IMR-90 (cell line): ENCODE data around the gene PPP1R13B.

Source experiments
- MAZ ChIP-seq: IDR thresholded peaks from 2 replicates; pipeline ENCODE4 v1.6.1; 2012; ENCODE audit warnings: low read depth, mild to moderate bottlenecking, low read length, improper control_type of control experiment, moderate library complexity, borderline replicate concordance
- MXI1 ChIP-seq: IDR thresholded peaks from 2 replicates; pipeline ENCODE4 v1.6.1; 2012; ENCODE audit warnings: low read depth, mild to moderate bottlenecking, low read length, moderate library complexity, borderline replicate concordance
- USF2 ChIP-seq: fragments of 150-350 bp; IDR thresholded peaks from 2 replicates; pipeline ENCODE4 v1.6.1; 2017; ENCODE audit warnings: mild to moderate bottlenecking, antibody characterized with exemption, low read length, low read depth
- TF ChIP-seq, protein P1 (sequence below): conservative IDR thresholded peaks from 2 replicates; pipeline ENCODE4 v1.5.1; 2012; ENCODE audit warnings: mild to moderate bottlenecking, low read depth, low read length, improper control_type of control experiment

DNA sequence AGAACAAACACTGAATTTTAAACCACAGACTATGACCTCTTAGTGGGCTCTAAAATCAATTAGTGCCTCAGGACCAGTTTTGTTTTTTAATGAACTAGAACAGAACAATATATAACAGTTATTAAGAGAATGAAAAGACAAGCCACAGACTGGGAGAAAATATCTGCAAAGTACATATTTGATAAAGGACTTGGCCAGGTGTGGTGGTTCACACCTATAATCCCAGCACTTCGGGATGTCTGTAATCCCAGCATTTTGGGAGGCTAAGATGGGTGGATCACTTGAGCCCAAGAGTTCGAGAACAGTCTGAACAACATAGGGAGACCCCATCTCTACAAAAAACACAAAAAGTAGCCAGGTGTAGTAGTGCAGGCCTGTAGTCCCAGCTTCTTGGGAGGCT lies 36.2 kb downstream of the PPP1R13B start:
- TF ChIP-seq, protein P1, sequence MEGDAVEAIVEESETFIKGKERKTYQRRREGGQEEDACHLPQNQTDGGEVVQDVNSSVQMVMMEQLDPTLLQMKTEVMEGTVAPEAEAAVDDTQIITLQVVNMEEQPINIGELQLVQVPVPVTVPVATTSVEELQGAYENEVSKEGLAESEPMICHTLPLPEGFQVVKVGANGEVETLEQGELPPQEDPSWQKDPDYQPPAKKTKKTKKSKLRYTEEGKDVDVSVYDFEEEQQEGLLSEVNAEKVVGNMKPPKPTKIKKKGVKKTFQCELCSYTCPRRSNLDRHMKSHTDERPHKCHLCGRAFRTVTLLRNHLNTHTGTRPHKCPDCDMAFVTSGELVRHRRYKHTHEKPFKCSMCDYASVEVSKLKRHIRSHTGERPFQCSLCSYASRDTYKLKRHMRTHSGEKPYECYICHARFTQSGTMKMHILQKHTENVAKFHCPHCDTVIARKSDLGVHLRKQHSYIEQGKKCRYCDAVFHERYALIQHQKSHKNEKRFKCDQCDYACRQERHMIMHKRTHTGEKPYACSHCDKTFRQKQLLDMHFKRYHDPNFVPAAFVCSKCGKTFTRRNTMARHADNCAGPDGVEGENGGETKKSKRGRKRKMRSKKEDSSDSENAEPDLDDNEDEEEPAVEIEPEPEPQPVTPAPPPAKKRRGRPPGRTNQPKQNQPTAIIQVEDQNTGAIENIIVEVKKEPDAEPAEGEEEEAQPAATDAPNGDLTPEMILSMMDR = no peak
- no peak for TF ChIP-seq MXI1
- TF ChIP-seq USF2 = no peak
- no peak for TF ChIP-seq MAZ
